GM19463 (cell line): ENCODE data around the gene GRSF1.

Experiments
- ATAC-seq: cut with Tn5 transposase; IDR thresholded peaks from one replicate; pipeline ENCODE4 v1.9.1; 2021; ENCODE audit warnings: mild to moderate bottlenecking, moderate library complexity; ENCODE audit not compliant: unreplicated experiment

The GRSF1 gene

DNA sequence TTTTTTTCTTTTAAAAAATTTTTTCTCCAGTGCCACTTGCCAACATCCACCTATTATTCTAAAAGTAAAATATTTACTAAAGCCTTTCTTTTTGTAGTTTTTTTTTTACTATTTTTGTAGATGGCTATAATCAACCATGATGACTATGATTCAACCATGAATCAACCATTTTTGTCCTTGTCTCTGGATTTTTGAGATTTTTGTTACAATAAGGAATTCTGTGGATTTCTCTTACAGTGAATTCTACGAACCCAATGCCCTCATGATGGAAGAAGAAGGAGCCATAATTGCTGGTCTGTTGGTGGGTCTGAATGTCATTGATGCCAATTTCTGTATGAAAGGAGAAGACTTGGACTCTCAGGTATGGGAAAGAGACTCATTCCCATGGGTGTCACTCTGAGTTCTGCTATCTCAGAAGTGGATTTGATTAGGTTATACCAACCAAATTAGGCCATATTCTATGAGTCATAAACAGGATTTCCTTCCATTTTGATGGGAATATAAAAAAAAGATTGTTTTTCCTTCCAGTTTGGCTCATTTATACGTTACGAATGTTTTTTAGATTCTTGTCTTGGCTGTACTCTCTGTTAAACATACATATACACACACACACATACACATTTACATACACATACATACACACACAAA lies 71.3 kb downstream of the GRSF1 start:
- ATAC-seq: no peak
